ENCODE results near the gene CAPN8. TPM values are rescaled to one million over a fixed set of nuclear protein-coding genes. Genes with fewer than 3 reads are reported as not detected.

Gene CAPN8
- total RNA-seq, 1 experiment from 2014 or later = 94.7 TPM

DNA sequence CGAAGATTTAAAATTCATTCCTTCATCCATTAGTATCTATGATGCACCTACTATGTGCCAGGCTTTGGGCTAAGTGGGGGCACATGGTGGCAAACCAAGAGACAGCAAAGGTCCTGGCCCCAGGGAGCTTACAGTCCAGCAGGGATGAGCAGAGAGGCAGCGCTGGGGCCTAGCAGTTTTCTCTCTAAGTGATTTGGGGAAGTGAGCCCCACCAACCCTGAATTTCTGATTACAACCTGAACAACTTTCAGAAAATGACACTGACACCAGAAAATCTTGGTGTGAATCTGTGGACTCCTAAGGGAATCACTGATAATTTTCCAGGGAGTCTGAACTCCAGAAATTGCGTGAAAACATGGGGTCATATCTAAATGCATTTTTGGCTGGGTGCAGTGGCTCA lies 111.5 kb downstream of the CAPN8 start:
- BruUV-seq (replicated peaks) = no TSS peak
- Histone ChIP-seq H3F3A (ENCODE audit: insufficient read depth, low read depth) (peaks cover 6% of the 10 kb centered on the region; the same call in 1 of the 2 replicates), H3K36me3 (ENCODE audit: low read depth) (peaks cover 5% of the 10 kb centered on the region), H3K27ac (no peak overlapping the region), H3K4me3 (no peak overlapping the region), H3K4me1 (replicated peaks; ENCODE audit: insufficient read depth) (no peaks in the 10 kb centered on the region), H3K9me2 (ENCODE audit: insufficient read depth) (no peaks in the 10 kb centered on the region), H3K4me2 (no peak overlapping the region), H3K27me3 (ENCODE audit: insufficient read depth, low read depth) (no peaks in the 10 kb centered on the region), H4K20me1 (ENCODE audit: insufficient read depth) (no peaks in the 10 kb centered on the region), H3K79me2 (ENCODE audit: low read depth) (no peaks in the 10 kb centered on the region), H3K9me3 (ENCODE audit: insufficient read depth, low read depth) (no peaks in the 10 kb centered on the region), H2AFZ (no peak overlapping the region)
- POLR2A ChIA-PET (ENCODE audit: unreplicated experiment) = no interaction called here
- TF ChIP-seq, protein P1, sequence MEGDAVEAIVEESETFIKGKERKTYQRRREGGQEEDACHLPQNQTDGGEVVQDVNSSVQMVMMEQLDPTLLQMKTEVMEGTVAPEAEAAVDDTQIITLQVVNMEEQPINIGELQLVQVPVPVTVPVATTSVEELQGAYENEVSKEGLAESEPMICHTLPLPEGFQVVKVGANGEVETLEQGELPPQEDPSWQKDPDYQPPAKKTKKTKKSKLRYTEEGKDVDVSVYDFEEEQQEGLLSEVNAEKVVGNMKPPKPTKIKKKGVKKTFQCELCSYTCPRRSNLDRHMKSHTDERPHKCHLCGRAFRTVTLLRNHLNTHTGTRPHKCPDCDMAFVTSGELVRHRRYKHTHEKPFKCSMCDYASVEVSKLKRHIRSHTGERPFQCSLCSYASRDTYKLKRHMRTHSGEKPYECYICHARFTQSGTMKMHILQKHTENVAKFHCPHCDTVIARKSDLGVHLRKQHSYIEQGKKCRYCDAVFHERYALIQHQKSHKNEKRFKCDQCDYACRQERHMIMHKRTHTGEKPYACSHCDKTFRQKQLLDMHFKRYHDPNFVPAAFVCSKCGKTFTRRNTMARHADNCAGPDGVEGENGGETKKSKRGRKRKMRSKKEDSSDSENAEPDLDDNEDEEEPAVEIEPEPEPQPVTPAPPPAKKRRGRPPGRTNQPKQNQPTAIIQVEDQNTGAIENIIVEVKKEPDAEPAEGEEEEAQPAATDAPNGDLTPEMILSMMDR (conservative IDR thresholded peaks at IDR 0.05) = no peak
- no peak for TF ChIP-seq EZH2 (IDR thresholded peaks at IDR 0.05; ENCODE audit: low read depth)
- DNase-seq = no peak
- intact Hi-C loops (cut with micrococcal nuclease; ENCODE audit: unreplicated experiment) = no loop called here
- CTCF ChIA-PET = no interaction called here

DNA sequence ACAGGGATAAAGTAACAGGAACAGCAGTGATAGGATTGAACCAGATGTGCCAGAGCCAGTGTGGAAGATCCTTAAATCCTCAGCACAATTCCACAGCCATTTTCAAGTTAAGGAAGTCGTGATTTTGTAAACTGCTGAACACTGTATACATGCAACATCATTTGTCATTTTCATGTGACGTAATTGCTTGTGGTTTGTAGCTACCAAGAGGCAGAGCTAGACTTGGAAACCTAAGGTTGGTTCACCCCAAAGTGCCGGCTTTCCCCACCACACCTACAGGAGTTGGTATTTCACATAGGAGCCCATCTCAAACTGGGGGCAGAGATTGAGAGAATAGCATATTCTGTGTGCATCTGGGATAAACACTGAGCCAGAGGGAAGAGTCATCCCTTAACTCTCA lies 113.9 kb downstream of the CAPN8 start:
- intact Hi-C loops (cut with micrococcal nuclease; ENCODE audit: unreplicated experiment) = no loop called here
- CTCF ChIA-PET = interaction anchor here (0.6 kb wide), 1 partner anchor 97 kb away, joined by 3 read pairs; no protein-coding TSS in a partner anchor
- TF ChIP-seq, protein P1 (conservative IDR thresholded peaks at IDR 0.05) = no peak
- no peak for TF ChIP-seq EZH2 (IDR thresholded peaks at IDR 0.05; ENCODE audit: low read depth)
- Histone ChIP-seq H2AFZ (no peak overlapping the region), H3F3A (ENCODE audit: insufficient read depth, low read depth) (no peaks in the 10 kb centered on the region), H3K4me3 (no peak overlapping the region), H3K4me2 (no peak overlapping the region), H3K36me3 (ENCODE audit: low read depth) (peaks cover 5% of the 10 kb centered on the region; the same call in 1 of the 2 replicates), H3K9me2 (ENCODE audit: insufficient read depth) (no peaks in the 10 kb centered on the region), H3K27ac (no peak overlapping the region), H3K9me3 (ENCODE audit: insufficient read depth, low read depth) (no peaks in the 10 kb centered on the region), H3K79me2 (ENCODE audit: low read depth) (no peaks in the 10 kb centered on the region), H3K4me1 (replicated peaks; ENCODE audit: insufficient read depth) (no peaks in the 10 kb centered on the region), H4K20me1 (ENCODE audit: insufficient read depth) (no peaks in the 10 kb centered on the region), H3K27me3 (ENCODE audit: insufficient read depth, low read depth) (no peaks in the 10 kb centered on the region)
- no peak for DNase-seq
- BruUV-seq (replicated peaks) = no TSS peak
- POLR2A ChIA-PET (ENCODE audit: unreplicated experiment) = no interaction called here

DNA sequence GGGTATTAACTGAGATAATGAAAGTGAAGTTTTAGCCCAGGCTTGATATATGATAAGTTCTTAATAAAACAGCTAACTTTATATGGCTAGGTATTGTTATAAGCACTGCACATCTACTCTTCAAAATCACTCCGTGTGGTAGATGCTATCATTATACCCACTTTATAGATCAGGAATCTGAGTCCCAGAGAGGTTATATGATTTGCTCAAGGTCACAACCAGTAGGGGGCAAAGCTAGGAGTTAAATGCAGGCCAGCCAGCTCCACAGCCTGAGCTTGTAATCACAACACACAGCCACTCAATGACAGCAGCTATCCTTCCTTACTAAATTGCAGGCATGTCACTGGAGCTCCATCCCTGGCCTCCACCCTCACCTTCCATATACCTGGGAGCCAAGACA lies 115.8 kb downstream of the CAPN8 start:
- no peaks in the 10 kb centered on the region for H3F3A ChIP-seq (ENCODE audit: insufficient read depth, low read depth)
- no peak overlapping the region for H3K27ac ChIP-seq
- no peak overlapping the region for H2AFZ ChIP-seq
- no peak for TF ChIP-seq EZH2 (IDR thresholded peaks at IDR 0.05; ENCODE audit: low read depth)
- TF ChIP-seq, protein P1 (conservative IDR thresholded peaks at IDR 0.05) = no peak
- H3K4me2 ChIP-seq = no peak overlapping the region
- intact Hi-C loops (cut with micrococcal nuclease; ENCODE audit: unreplicated experiment) = no loop called here
- peaks cover 5% of the 10 kb centered on the region; the same call in 1 of the 2 replicates for H3K36me3 ChIP-seq (ENCODE audit: low read depth)
- H3K4me1 ChIP-seq (replicated peaks; ENCODE audit: insufficient read depth) = no peaks in the 10 kb centered on the region
- no peaks in the 10 kb centered on the region for H3K9me3 ChIP-seq (ENCODE audit: insufficient read depth, low read depth)
- no peak overlapping the region for H3K4me3 ChIP-seq
- ChIA-PET CTCF (no interaction called here), POLR2A (ENCODE audit: unreplicated experiment) (interaction anchor here (0.6 kb wide), 1 partner anchor 25 kb away, joined by 5 read pairs; no protein-coding TSS in a partner anchor)
- H4K20me1 ChIP-seq (ENCODE audit: insufficient read depth) = no peaks in the 10 kb centered on the region
- DNase-seq = no peak
- H3K27me3 ChIP-seq (ENCODE audit: insufficient read depth, low read depth) = no peaks in the 10 kb centered on the region
- no TSS peak for BruUV-seq (replicated peaks)
- H3K79me2 ChIP-seq (ENCODE audit: low read depth) = no peaks in the 10 kb centered on the region
- no peaks in the 10 kb centered on the region for H3K9me2 ChIP-seq (ENCODE audit: insufficient read depth)

Measured in PC-9 (cell line).